Liver (tissue), 3 donors: ENCODE results near the gene PRPF6.

Source experiments
- EGR1 ChIP-seq, 2 donors: IDR thresholded peaks; 2 replicates each; pipeline ENCODE4 v1.6.1; 2016 to 2018; ENCODE audit warnings: antibody characterized with exemption in 2 of 2, low read depth in 2 of 2
- FOXA1 ChIP-seq: IDR thresholded peaks from 2 replicates; pipeline ENCODE4 v1.6.1; 2016; ENCODE audit warnings: antibody characterized with exemption
- GABPA ChIP-seq, 2 donors: IDR thresholded peaks in 1 of 2; conservative IDR thresholded peaks in 1 of 2; 2 replicates each; pipeline ENCODE4 v1.6.1; 2016; ENCODE audit warnings: antibody characterized with exemption in 2 of 2, mild to moderate bottlenecking in 1 of 2, moderate library complexity in 1 of 2
- JUND ChIP-seq, 2 donors: IDR thresholded peaks; 2 replicates each; pipeline ENCODE4 v1.6.1; 2016; ENCODE audit warnings: antibody characterized with exemption in 2 of 2
- RAD21 ChIP-seq, 2 donors: IDR thresholded peaks; 2 replicates each; pipeline ENCODE4 v1.6.1; 2016; ENCODE audit warnings: antibody characterized with exemption in 2 of 2, mild to moderate bottlenecking in 2 of 2
- RXRA ChIP-seq, 2 donors: IDR thresholded peaks; 2 replicates each; pipeline ENCODE4 v1.6.1; 2017 to 2018; ENCODE audit warnings: antibody characterized with exemption in 2 of 2, mild to moderate bottlenecking in 1 of 2
- TAF1 ChIP-seq: conservative IDR thresholded peaks from 2 replicates; pipeline ENCODE4 v1.6.1; 2016; ENCODE audit warnings: antibody characterized with exemption, mild to moderate bottlenecking
- YY1 ChIP-seq: IDR thresholded peaks from 2 replicates; pipeline ENCODE4 v1.6.1; 2016; ENCODE audit warnings: antibody characterized with exemption, mild to moderate bottlenecking
- TF ChIP-seq, protein P1 (sequence below): fragments of 150-350 bp; IDR thresholded peaks from 2 replicates; pipeline ENCODE4 v1.5.1; 2017; ENCODE audit warnings: improper control_type of control experiment, low read depth, low read length; ENCODE audit not compliant: missing input control
- TF ChIP-seq, protein P2 (sequence below): IDR thresholded peaks from 2 replicates; pipeline ENCODE4 v1.6.1; 2016; ENCODE audit warnings: antibody characterized with exemption
- TF ChIP-seq, protein P3 (sequence below): IDR thresholded peaks from 2 replicates; pipeline ENCODE4 v1.6.1; 2016; ENCODE audit warnings: antibody characterized with exemption, mild to moderate bottlenecking
- TF ChIP-seq, protein P4 (sequence below): IDR thresholded peaks from 2 replicates; pipeline ENCODE4 v1.6.1; 2016; ENCODE audit warnings: antibody characterized with exemption
- donor health status: healthy.
- donor health status: healthy.

DNA sequence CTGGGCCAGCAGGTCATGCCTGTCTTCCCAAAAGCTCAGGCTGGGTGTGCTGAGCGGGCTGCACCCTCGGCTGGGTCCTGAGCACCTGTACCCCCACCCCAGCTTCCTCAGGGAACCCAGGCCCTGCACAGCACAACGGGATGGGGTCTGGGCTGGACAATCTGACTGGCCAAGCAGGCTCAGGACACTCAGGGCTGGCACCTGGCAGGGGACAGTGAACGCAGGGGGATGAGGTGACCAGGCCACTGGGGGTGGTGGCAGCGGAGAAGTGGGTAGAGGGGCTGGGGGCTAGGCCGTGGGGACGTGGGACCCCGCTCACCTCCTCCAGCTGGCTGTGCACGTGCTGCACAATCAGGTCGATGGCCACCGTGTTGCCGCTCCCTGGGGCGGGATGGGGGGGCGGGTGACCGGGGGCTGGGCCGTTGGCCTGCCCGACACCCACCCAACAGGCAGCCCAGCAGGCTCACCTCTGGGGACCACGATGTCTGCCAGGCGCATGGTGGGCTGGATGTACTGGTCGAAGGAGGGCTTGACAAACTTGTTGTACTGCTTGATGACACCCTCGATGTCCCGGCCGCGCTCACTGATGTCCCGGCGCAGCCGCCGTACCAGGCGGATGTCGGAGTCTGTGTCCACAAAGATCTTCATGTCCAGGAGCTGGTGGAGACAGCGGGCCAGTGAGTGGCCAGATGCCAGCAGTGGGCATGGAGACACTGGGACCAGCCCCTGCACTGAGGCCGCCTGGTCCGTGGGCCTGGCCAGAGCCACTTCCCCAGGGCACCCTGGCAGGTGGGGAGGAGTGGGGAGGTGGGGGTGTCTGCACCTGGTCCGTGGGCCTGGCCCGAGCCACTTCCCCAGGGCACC is 36.6 kb upstream of the PRPF6 start:
- TF ChIP-seq, protein P1, sequence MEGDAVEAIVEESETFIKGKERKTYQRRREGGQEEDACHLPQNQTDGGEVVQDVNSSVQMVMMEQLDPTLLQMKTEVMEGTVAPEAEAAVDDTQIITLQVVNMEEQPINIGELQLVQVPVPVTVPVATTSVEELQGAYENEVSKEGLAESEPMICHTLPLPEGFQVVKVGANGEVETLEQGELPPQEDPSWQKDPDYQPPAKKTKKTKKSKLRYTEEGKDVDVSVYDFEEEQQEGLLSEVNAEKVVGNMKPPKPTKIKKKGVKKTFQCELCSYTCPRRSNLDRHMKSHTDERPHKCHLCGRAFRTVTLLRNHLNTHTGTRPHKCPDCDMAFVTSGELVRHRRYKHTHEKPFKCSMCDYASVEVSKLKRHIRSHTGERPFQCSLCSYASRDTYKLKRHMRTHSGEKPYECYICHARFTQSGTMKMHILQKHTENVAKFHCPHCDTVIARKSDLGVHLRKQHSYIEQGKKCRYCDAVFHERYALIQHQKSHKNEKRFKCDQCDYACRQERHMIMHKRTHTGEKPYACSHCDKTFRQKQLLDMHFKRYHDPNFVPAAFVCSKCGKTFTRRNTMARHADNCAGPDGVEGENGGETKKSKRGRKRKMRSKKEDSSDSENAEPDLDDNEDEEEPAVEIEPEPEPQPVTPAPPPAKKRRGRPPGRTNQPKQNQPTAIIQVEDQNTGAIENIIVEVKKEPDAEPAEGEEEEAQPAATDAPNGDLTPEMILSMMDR, result no peak
- TF ChIP-seq, protein P2, sequence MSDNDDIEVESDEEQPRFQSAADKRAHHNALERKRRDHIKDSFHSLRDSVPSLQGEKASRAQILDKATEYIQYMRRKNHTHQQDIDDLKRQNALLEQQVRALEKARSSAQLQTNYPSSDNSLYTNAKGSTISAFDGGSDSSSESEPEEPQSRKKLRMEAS, result no peak
- no peak for TF ChIP-seq YY1
- TF ChIP-seq FOXA1, result no peak
- no peak for TF ChIP-seq TAF1
- TF ChIP-seq, protein P3, sequence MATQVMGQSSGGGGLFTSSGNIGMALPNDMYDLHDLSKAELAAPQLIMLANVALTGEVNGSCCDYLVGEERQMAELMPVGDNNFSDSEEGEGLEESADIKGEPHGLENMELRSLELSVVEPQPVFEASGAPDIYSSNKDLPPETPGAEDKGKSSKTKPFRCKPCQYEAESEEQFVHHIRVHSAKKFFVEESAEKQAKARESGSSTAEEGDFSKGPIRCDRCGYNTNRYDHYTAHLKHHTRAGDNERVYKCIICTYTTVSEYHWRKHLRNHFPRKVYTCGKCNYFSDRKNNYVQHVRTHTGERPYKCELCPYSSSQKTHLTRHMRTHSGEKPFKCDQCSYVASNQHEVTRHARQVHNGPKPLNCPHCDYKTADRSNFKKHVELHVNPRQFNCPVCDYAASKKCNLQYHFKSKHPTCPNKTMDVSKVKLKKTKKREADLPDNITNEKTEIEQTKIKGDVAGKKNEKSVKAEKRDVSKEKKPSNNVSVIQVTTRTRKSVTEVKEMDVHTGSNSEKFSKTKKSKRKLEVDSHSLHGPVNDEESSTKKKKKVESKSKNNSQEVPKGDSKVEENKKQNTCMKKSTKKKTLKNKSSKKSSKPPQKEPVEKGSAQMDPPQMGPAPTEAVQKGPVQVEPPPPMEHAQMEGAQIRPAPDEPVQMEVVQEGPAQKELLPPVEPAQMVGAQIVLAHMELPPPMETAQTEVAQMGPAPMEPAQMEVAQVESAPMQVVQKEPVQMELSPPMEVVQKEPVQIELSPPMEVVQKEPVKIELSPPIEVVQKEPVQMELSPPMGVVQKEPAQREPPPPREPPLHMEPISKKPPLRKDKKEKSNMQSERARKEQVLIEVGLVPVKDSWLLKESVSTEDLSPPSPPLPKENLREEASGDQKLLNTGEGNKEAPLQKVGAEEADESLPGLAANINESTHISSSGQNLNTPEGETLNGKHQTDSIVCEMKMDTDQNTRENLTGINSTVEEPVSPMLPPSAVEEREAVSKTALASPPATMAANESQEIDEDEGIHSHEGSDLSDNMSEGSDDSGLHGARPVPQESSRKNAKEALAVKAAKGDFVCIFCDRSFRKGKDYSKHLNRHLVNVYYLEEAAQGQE, result no peak
- TF ChIP-seq RXRA (IDR thresholded peaks at IDR 0.05), result no peak
- TF ChIP-seq, protein P4, sequence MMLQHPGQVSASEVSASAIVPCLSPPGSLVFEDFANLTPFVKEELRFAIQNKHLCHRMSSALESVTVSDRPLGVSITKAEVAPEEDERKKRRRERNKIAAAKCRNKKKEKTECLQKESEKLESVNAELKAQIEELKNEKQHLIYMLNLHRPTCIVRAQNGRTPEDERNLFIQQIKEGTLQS, result no peak
- no peak for TF ChIP-seq RAD21 (IDR thresholded peaks at IDR 0.05)
- no peak for TF ChIP-seq EGR1 (IDR thresholded peaks at IDR 0.05; ENCODE audit: low read depth in 2 of 2)
- TF ChIP-seq JUND (IDR thresholded peaks at IDR 0.05), result no peak
- no peak for TF ChIP-seq GABPA (IDR thresholded peaks at IDR 0.05 in 1 of 2, conservative IDR thresholded peaks at IDR 0.05 in 1 of 2)
